CD4-positive, alpha-beta memory T cell (primary cell): ENCODE data around the gene IGSF9. TPM values are rescaled to one million over a fixed set of nuclear protein-coding genes. Genes with fewer than 3 reads are reported as not detected.

Source experiments
- CTCF ChIA-PET: fragments of 350-600 bp; sonication (Branson Sonifier 250); formaldehyde crosslinking; loops from one replicate; lab custom pipeline; 2021; ENCODE audit warnings: inconsistent platforms; ENCODE audit not compliant: partially characterized antibody; lab: Charles Lee
- POLR2A ChIA-PET: fragments of 350-600 bp; sonication (Branson Sonifier 250); formaldehyde crosslinking; loops from one replicate; lab custom pipeline; 2021; ENCODE audit not compliant: partially characterized antibody; lab: Charles Lee
- DNase-seq, 5 donors: peaks; one replicate each; pipeline versions ENCODE4 v3.0.0 to v3.0.0-alpha.2; 2020 to 2022; ENCODE audit warnings: mixed read lengths in 1 of 5
- H3K27ac ChIP-seq: one replicate; pipeline ENCODE4 v1.7.0; 2013; ENCODE audit warnings: low read depth, low read length
- H3K27me3 ChIP-seq: 2 replicates; pipeline ENCODE4 v1.7.0; 2013; ENCODE audit warnings: mild to moderate bottlenecking, low read length, moderate library complexity; ENCODE audit not compliant: insufficient read depth
- H3K36me3 ChIP-seq: 2 replicates; pipeline ENCODE4 v1.7.0; 2013; ENCODE audit warnings: mild to moderate bottlenecking, low read length, moderate library complexity; ENCODE audit not compliant: insufficient read depth
- H3K4me1 ChIP-seq: 2 replicates; pipeline ENCODE4 v1.7.0; 2013; ENCODE audit warnings: mild to moderate bottlenecking, low read length, moderate library complexity; ENCODE audit not compliant: insufficient read depth
- H3K4me3 ChIP-seq, 2 donors: one replicate each; pipeline ENCODE4 v1.7.0; 2013; ENCODE audit warnings: low read length in 2 of 2, mild to moderate bottlenecking in 1 of 2
- H3K9me3 ChIP-seq, 2 donors: one replicate each; pipeline ENCODE4 v1.7.0; 2013; ENCODE audit warnings: low read length in 2 of 2, control low read depth in 1 of 2; ENCODE audit not compliant: control insufficient read depth in 1 of 2
- H3K27ac Mint-ChIP-seq, 7 donors: one replicate each; pipeline ENCODE4 v1.8.0; 2020 to 2021; ENCODE audit warnings: mixed read lengths in 7 of 7, mild to moderate bottlenecking in 6 of 7, inconsistent platforms in 3 of 7, moderate library complexity in 3 of 7
- H3K27me3 Mint-ChIP-seq, 2 donors: one replicate each; pipeline ENCODE4 v1.8.0; 2020 to 2021; ENCODE audit warnings: mixed read lengths in 2 of 2
- H3K36me3 Mint-ChIP-seq, 2 donors: one replicate each; pipeline ENCODE4 v1.8.0; 2020 to 2021; ENCODE audit warnings: mixed read lengths in 2 of 2, inconsistent platforms in 1 of 2, mild to moderate bottlenecking in 1 of 2
- H3K4me1 Mint-ChIP-seq, 4 donors: one replicate each; pipeline ENCODE4 v1.8.0; 2020 to 2021; ENCODE audit warnings: mixed read lengths in 4 of 4, mild to moderate bottlenecking in 1 of 4
- H3K4me3 Mint-ChIP-seq, 8 donors: one replicate each; pipeline ENCODE4 v1.8.0; 2020 to 2021; ENCODE audit warnings: mixed read lengths in 8 of 8, mild to moderate bottlenecking in 7 of 8, moderate library complexity in 6 of 8, inconsistent platforms in 3 of 8
- H3K9me3 Mint-ChIP-seq, 8 donors: one replicate each; pipeline ENCODE4 v1.8.0; 2020 to 2021; ENCODE audit warnings: mixed read lengths in 8 of 8, mild to moderate bottlenecking in 5 of 8, inconsistent platforms in 3 of 8, moderate library complexity in 1 of 8
- intact Hi-C: fragments of 100-400 bp; cut with micrococcal nuclease; formaldehyde crosslinking; loops from one replicate; pipeline ENCODE4 v1.15.1; 2023
- microRNA-seq: library from miRNA; unstranded; fragments of <30 nt; microRNA quantifications from one replicate; pipeline ENCODE4 v1.2.0, GENCODE V29; 2021; ENCODE audit warnings: borderline replicate concordance, borderline number of aligned reads, borderline microRNAs expressed, mixed read lengths
- polyA plus RNA-seq, 2 donors: library from polyadenylated mRNA; unstranded; fragments of 300-500 nt; fragmentation: Illumina TruSeq; gene quantifications; one replicate each; pipeline ENCODE4 v1.2.3, GENCODE V29; 2021
- total RNA-seq, 2 experiments: library from RNA; stranded (reverse); gene quantifications; one replicate each; pipeline ENCODE4 v1.2.3, GENCODE V29; 2021

IGSF9 gene
- total and polyA plus RNA-seq, 4 experiments from 2014 or later: not detected

DNA sequence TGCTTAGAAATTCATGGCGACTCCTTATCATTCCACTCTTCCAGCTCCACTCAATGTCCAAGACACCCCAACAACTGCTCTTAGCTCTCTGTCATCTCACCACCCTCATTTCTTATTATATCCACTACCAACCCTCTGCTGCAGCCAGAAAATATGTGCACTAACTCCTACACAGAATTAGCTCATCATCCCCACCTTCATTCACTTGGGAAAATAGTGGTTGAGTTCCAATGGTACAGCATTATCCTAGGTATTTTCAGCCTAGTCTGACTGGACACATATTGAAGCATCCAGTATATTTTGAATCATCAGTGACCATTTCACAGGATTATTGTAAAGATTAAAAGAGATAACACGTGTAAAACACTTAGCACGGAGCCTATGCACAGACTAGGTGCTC is 66.3 kb downstream of the IGSF9 start:
- H3K9me3 ChIP-seq: no peaks in the 10 kb centered on the region
- H3K27ac Mint-ChIP-seq: no peak overlapping the region
- no peak overlapping the region for H3K4me3 Mint-ChIP-seq
- no peaks in the 10 kb centered on the region for H3K4me1 Mint-ChIP-seq
- no peak overlapping the region for H3K27ac ChIP-seq
- no peaks in the 10 kb centered on the region for H3K9me3 Mint-ChIP-seq
- H3K4me1 ChIP-seq: peaks cover 16% of the 10 kb centered on the region
- no peak for DNase-seq
- no peaks in the 10 kb centered on the region for H3K36me3 ChIP-seq
- CTCF ChIA-PET: interaction anchor here (0.6 to 4.7 kb wide), 5 partner anchors 14 to 128 kb away, joined by 3 to 20 read pairs (median 3); no protein-coding TSS in a partner anchor
- no peaks in the 10 kb centered on the region for H3K36me3 Mint-ChIP-seq
- H3K27me3 ChIP-seq: no peaks in the 10 kb centered on the region
- intact Hi-C loops: no loop called here
- H3K4me3 ChIP-seq: no peak overlapping the region
- no peaks in the 10 kb centered on the region for H3K27me3 Mint-ChIP-seq
- POLR2A ChIA-PET: no interaction called here

DNA sequence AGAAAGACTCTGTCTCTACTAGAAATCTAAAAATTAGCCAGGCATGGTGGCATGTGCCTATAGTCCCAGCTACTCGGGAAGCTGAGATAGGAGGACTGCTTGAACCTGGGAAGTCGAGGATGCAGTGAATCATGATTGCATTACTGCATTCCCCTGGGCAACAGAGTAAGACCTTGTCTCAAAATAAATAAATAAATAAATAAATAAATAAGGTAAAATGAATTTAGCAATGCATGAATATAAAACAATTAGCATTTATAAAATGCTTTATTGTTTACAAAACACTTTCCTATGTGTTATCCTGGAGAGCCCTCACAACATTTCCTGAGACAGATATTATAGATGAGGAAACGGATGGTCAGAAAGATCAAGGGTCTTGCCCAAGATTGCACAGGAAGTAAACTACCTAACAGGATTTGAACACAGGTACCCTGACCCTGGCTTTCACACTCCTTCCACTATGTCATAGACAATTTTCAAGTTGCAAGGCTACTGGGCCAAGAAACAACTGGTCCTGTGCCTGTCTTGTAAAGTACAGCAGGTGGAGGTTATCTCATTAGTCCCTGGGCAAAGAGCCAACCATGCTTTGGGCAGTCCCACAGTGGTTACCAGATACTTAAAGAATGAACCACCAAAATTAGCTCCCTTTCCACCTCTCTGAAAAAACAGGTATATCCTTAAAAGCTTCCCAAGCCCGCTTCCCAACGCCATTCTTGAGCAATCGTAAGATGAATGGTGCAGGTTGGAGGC is 67.5 kb downstream of the IGSF9 start:
- no peak for DNase-seq
- intact Hi-C loops: no loop called here
- H3K4me3 ChIP-seq: no peak overlapping the region
- Mint-ChIP-seq H3K9me3 (no peaks in the 10 kb centered on the region), H3K36me3 (no peaks in the 10 kb centered on the region), H3K27me3 (no peaks in the 10 kb centered on the region), H3K4me3 (no peak overlapping the region), H3K27ac (no peak overlapping the region), H3K4me1 (no peaks in the 10 kb centered on the region)
- no peaks in the 10 kb centered on the region for H3K27me3 ChIP-seq
- ChIA-PET CTCF (interaction anchor here (1.5 to 4.7 kb wide), 2 partner anchors 15 to 79 kb away, joined by 3 to 20 read pairs; no protein-coding TSS in a partner anchor), POLR2A (no interaction called here)
- no peak overlapping the region for H3K27ac ChIP-seq
- no peaks in the 10 kb centered on the region for H3K9me3 ChIP-seq
- peaks cover 16% of the 10 kb centered on the region for H3K4me1 ChIP-seq
- H3K36me3 ChIP-seq: no peaks in the 10 kb centered on the region

Small RNAs within 50 kb of the gene (microRNA-seq; reads per million reads assigned to microRNA genes)
- gene MIR4259: not detected

Other genes starting within 250 kb of the IGSF9 start
- not detected for gene CRP, start 231.0 kb downstream of the IGSF9 start, total RNA-seq
- gene CRP, start 231.0 kb downstream of the IGSF9 start, polyA plus RNA-seq: not detected
- gene DUSP23, start 164.7 kb downstream of the IGSF9 start, total RNA-seq: 10 to 100 TPM; 14.5 to 15.7 TPM
- gene DUSP23, start 164.7 kb downstream of the IGSF9 start, polyA plus RNA-seq: 10 to 100 TPM; 44.8 to 73.8 TPM
- under 1 TPM; 0.41 to 0.55 TPM for gene FCRL6, start 143.3 kb downstream of the IGSF9 start, total RNA-seq
- gene FCRL6, start 143.3 kb downstream of the IGSF9 start, polyA plus RNA-seq: under 1 TPM; 0.20 to 0.78 TPM
- 1 to 10 TPM; 2.0 TPM for gene SLAMF8, start 118.7 kb downstream of the IGSF9 start, total RNA-seq
- gene SLAMF8, start 118.7 kb downstream of the IGSF9 start, polyA plus RNA-seq: not detected
- gene VSIG8, start 83.0 kb downstream of the IGSF9 start, total RNA-seq: not detected
- gene VSIG8, start 83.0 kb downstream of the IGSF9 start, polyA plus RNA-seq: not detected
- gene CFAP45, start 45.4 kb downstream of the IGSF9 start, total RNA-seq: under 1 TPM in 1 of 2 experiments, not detected in 1; 0.67 TPM
- under 1 TPM; 0.15 to 0.52 TPM for gene CFAP45, start 45.4 kb downstream of the IGSF9 start, polyA plus RNA-seq
- 100 to 1,000 TPM; 196 to 207 TPM for gene TAGLN2, start 20.1 kb downstream of the IGSF9 start, total RNA-seq
- 1,000 to 10,000 TPM; 1,014 to 1,289 TPM for gene TAGLN2, start 20.1 kb downstream of the IGSF9 start, polyA plus RNA-seq
- not detected for gene SLAMF9, start 8.6 kb upstream of the IGSF9 start, total RNA-seq
- not detected for gene SLAMF9, start 8.6 kb upstream of the IGSF9 start, polyA plus RNA-seq
- 10 to 100 TPM; 11.7 to 12.3 TPM for gene PIGM, start 86.4 kb upstream of the IGSF9 start, total RNA-seq
- gene PIGM, start 86.4 kb upstream of the IGSF9 start, polyA plus RNA-seq: 1 to 10 TPM; 2.9 to 3.5 TPM
- not detected for gene KCNJ10, start 124.5 kb upstream of the IGSF9 start, total RNA-seq
- gene KCNJ10, start 124.5 kb upstream of the IGSF9 start, polyA plus RNA-seq: under 1 TPM in 1 of 2 donors, not detected in 1; 0.08 TPM
- not detected for gene KCNJ9, start 135.9 kb upstream of the IGSF9 start, total RNA-seq
- gene KCNJ9, start 135.9 kb upstream of the IGSF9 start, polyA plus RNA-seq: not detected
- gene IGSF8, start 153.0 kb upstream of the IGSF9 start, total RNA-seq: 10 to 100 TPM; 48.8 to 51.2 TPM
- gene IGSF8, start 153.0 kb upstream of the IGSF9 start, polyA plus RNA-seq: 10 to 100 TPM; 36.8 to 46.9 TPM
- gene ATP1A2, start 170.1 kb upstream of the IGSF9 start, total RNA-seq: not detected
- not detected for gene ATP1A2, start 170.1 kb upstream of the IGSF9 start, polyA plus RNA-seq
- gene ATP1A4, start 206.0 kb upstream of the IGSF9 start, total RNA-seq: not detected
- not detected for gene ATP1A4, start 206.0 kb upstream of the IGSF9 start, polyA plus RNA-seq
- not detected for gene CASQ1, start 245.0 kb upstream of the IGSF9 start, total RNA-seq
- not detected for gene CASQ1, start 245.0 kb upstream of the IGSF9 start, polyA plus RNA-seq